Measurements from ENCODE around the gene DNAH9. TPM values are rescaled to one million over a fixed set of nuclear protein-coding genes. Genes with fewer than 3 reads are reported as not detected.

Gene DNAH9
- total RNA-seq, 1 experiment from 2014 or later, result 0.22 TPM

GRCh38 chr17:11559601-11560000 lies 38.7 kb upstream of the DNAH9 start:
- Histone ChIP-seq H3T11ph (ENCODE audit: low read length) (no peak overlapping the region), H3K9ac (ENCODE audit: extremely low read depth, insufficient read length, low read length) (no peak overlapping the region), H2AFZ (ENCODE audit: low read length) (no peak overlapping the region), H3K4ac (ENCODE audit: low read depth, low read length) (no peak overlapping the region), H2BK15ac (ENCODE audit: low read depth, low read length) (no peak overlapping the region), H3K18ac (ENCODE audit: insufficient read length, low read depth, low read length) (no peak overlapping the region), H2BK120ac (ENCODE audit: low read depth, low read length, poor library complexity, severe bottlenecking) (no peak overlapping the region), H4K20me1 (ENCODE audit: control insufficient read depth, insufficient read depth, insufficient read length) (no peaks in the 10 kb centered on the region), H4K8ac (replicated peaks; ENCODE audit: insufficient read length, low read depth, low read length) (no peak overlapping the region), H3K23ac (ENCODE audit: insufficient read length, low read depth, low read length) (no peak overlapping the region), H2BK12ac (ENCODE audit: insufficient read length, low read depth, low read length) (no peak overlapping the region), H4K91ac (ENCODE audit: insufficient read length, low read depth, low read length) (no peak overlapping the region), H3K79me1 (ENCODE audit: insufficient read depth, low read depth, low read length, poor library complexity, severe bottlenecking) (no peaks in the 10 kb centered on the region), H3K4me2 (ENCODE audit: insufficient read depth, insufficient read length, low read length) (no peak overlapping the region), H3K4me1 (ENCODE audit: insufficient read depth, low read length) (no peaks in the 10 kb centered on the region), H3K9me3 (ENCODE audit: control insufficient read depth, low read depth, low read length) (no peaks in the 10 kb centered on the region), H3K23me2 (ENCODE audit: insufficient read length, low read depth, low read length, poor library complexity, severe bottlenecking) (no peaks in the 10 kb centered on the region), H3K56ac (ENCODE audit: insufficient read length, low read depth, low read length) (no peak overlapping the region), H2BK20ac (ENCODE audit: low read depth, low read length, poor library complexity, severe bottlenecking) (no peak overlapping the region), H4K5ac (ENCODE audit: insufficient read length, low read depth, low read length) (no peak overlapping the region), H2BK5ac (ENCODE audit: insufficient read length, low read length) (no peak overlapping the region), H2AK5ac (ENCODE audit: insufficient read length, low read length) (no peak overlapping the region), H3K27me3 (ENCODE audit: insufficient read depth, low read length) (no peaks in the 10 kb centered on the region), H3K79me2 (ENCODE audit: insufficient read depth, low read length) (no peaks in the 10 kb centered on the region), H3K14ac (ENCODE audit: insufficient read depth, low read length) (peak overlapping the region; percentile 8; the same call in 1 of the 2 replicates), H3K27ac (ENCODE audit: insufficient read length, low read depth, low read length) (no peak overlapping the region)
- peaks cover 13% of the 10 kb centered on the region for H3K27me3 Mint-ChIP-seq (ENCODE audit: low read depth)
- no peaks in the 10 kb centered on the region for H3K36me3 Mint-ChIP-seq (ENCODE audit: insufficient read depth in 1 of 3, low read depth in 3 of 3)
- no CpG with 5 or more reads among the region's 7 CpGs for WGBS (ENCODE audit: extremely low coverage, insufficient read length, low lambda C conversion rate)
- no peak for DNase-seq
- H3K4me3 Mint-ChIP-seq, result no peak overlapping the region
- peak overlapping the region in 1 of 3 experiments; percentile 82; a peak in 2 of 7 replicates for H3K27ac Mint-ChIP-seq
- H3K4me1 Mint-ChIP-seq, result peaks cover 8 to 16% of the 10 kb centered on the region in 2 experiments
- TF ChIP-seq CTCF (conservative IDR thresholded peaks at IDR 0.05), result no peak
- no peaks in the 10 kb centered on the region; a peak in 1 of 5 replicates for H3K9me3 Mint-ChIP-seq
